WERI-Rb-1 (cell line): ENCODE data around the gene TYMS.

Experiments used
- DNase-seq: peaks from one replicate; pipeline ENCODE4 v3.0.0-alpha.2; 2020
- H3K27ac ChIP-seq: fragments of 250-450 bp; sonication (Bioruptor Pico); 2 replicates; pipeline ENCODE4 v1.5.1; 2020; ENCODE audit warnings: mild to moderate bottlenecking, moderate library complexity
- H3K27me3 ChIP-seq: fragments of 250-450 bp; sonication (Bioruptor Pico); 2 replicates; pipeline ENCODE4 v1.5.1; 2021; ENCODE audit warnings: mild to moderate bottlenecking, low read depth, moderate library complexity; ENCODE audit not compliant: insufficient read depth, severe bottlenecking
- H3K36me3 ChIP-seq: fragments of 250-450 bp; sonication (Bioruptor Pico); 2 replicates; pipeline ENCODE4 v1.5.1; 2020; ENCODE audit warnings: mild to moderate bottlenecking, moderate library complexity
- H3K4me3 ChIP-seq: 2 replicates; pipeline ENCODE4 v1.5.1; 2011; ENCODE audit warnings: low read depth, mild to moderate bottlenecking, control low read depth, low read length
- H3K9me3 ChIP-seq: fragments of 250-450 bp; sonication (Bioruptor Pico); 2 replicates; pipeline ENCODE4 v1.5.1; 2021; ENCODE audit warnings: mild to moderate bottlenecking, moderate library complexity; ENCODE audit not compliant: severe bottlenecking
- CTCF ChIP-seq: IDR thresholded peaks from 2 replicates; pipeline ENCODE4 v1.5.1; 2011; ENCODE audit warnings: low read depth, mild to moderate bottlenecking, control low read depth, inconsistent platforms, low read length

The TYMS gene

GRCh38 chr18:666628-667027 is 9.2 kb downstream of the TYMS start:
- H3K4me3 ChIP-seq, result no peak overlapping the region
- peaks cover 78% of the 10 kb centered on the region for H3K36me3 ChIP-seq
- no peaks in the 10 kb centered on the region for H3K27me3 ChIP-seq
- no peak for TF ChIP-seq CTCF
- H3K9me3 ChIP-seq, result no peaks in the 10 kb centered on the region
- H3K27ac ChIP-seq, result no peak overlapping the region
- DNase-seq, result no peak

DNA sequence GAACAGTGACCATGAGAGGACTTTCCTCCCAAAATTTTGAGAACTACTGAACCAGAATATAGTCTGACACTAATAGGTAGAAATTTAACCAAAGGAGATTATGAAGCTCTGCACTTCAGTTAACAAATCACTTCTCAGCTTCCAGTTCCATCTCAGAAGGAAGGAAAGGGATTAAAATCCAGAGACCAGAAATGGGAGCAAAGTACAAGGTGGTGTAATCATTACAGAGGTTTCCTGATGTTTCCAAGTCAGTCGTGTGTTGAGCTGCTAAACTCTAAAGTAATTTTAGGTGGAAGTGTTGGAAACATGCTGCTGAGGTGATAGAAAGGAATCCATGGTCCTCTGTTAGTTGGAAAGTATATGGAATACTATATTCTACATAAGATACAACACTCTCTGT is 10.8 kb downstream of the TYMS start:
- no peak for TF ChIP-seq CTCF
- Histone ChIP-seq H3K36me3 (peaks cover 81% of the 10 kb centered on the region), H3K27me3 (no peaks in the 10 kb centered on the region), H3K4me3 (no peak overlapping the region), H3K9me3 (no peaks in the 10 kb centered on the region), H3K27ac (no peak overlapping the region)
- no peak for DNase-seq

DNA sequence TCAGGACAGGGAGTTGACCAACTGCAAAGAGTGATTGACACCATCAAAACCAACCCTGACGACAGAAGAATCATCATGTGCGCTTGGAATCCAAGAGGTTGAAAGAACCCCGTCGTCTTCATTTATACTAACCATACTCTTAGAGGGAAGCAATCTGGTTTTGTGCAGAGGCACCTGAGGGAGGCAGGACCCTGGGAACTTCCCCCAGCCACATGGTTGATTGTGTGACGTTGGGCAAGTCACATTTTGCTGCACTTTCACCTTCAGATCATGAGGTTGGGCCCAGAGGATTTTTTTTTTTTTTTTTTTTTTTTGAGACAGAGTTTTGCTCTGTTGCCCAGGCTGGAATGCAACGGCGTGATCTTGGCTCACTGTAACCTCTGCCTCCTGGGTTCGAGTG is 11.6 kb downstream of the TYMS start:
- Histone ChIP-seq H3K36me3 (peaks cover 84% of the 10 kb centered on the region), H3K27me3 (no peaks in the 10 kb centered on the region), H3K4me3 (no peak overlapping the region), H3K9me3 (no peaks in the 10 kb centered on the region), H3K27ac (no peak overlapping the region)
- TF ChIP-seq CTCF, result no peak
- DNase-seq, result no peak

- Histone ChIP-seq H3K9me3 (no peaks in the 10 kb centered on the region), H3K27ac (no peak overlapping the region), H3K4me3 (no peak overlapping the region), H3K27me3 (no peaks in the 10 kb centered on the region), H3K36me3 (peaks cover 92% of the 10 kb centered on the region)
- TF ChIP-seq CTCF, result no peak
- DNase-seq, result no peak
Observed at GRCh38 chr18:670522-670921, 13.1 kb downstream of the TYMS start.

- H3K27me3 ChIP-seq, result no peaks in the 10 kb centered on the region
- H3K4me3 ChIP-seq, result no peak overlapping the region
- TF ChIP-seq CTCF, result no peak
- no peak overlapping the region for H3K27ac ChIP-seq
- peaks cover 92% of the 10 kb centered on the region for H3K36me3 ChIP-seq
- DNase-seq, result no peak
- H3K9me3 ChIP-seq, result no peaks in the 10 kb centered on the region
Observed at GRCh38 chr18:671405-671804, 14.0 kb downstream of the TYMS start.

DNA sequence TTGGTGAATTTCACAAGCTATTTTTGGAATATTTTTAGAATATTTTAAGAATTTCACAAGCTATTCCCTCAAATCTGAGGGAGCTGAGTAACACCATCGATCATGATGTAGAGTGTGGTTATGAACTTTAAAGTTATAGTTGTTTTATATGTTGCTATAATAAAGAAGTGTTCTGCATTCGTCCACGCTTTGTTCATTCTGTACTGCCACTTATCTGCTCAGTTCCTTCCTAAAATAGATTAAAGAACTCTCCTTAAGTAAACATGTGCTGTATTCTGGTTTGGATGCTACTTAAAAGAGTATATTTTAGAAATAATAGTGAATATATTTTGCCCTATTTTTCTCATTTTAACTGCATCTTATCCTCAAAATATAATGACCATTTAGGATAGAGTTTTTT is 15.9 kb downstream of the TYMS start:
- no peak for TF ChIP-seq CTCF
- no peaks in the 10 kb centered on the region for H3K9me3 ChIP-seq
- peaks cover 90% of the 10 kb centered on the region for H3K36me3 ChIP-seq
- no peaks in the 10 kb centered on the region for H3K27me3 ChIP-seq
- no peak overlapping the region for H3K27ac ChIP-seq
- no peak for DNase-seq
- no peak overlapping the region for H3K4me3 ChIP-seq
